KOPT-K1 (cell line): ENCODE data around the gene PHF14.

ENCODE experiments used
- H3K27ac ChIP-seq: fragments of 200-600 bp; sonication (generic); 2 replicates; pipeline ENCODE4 v1.5.1; 2016; ENCODE audit warnings: antibody characterized with exemption, mild to moderate bottlenecking, low read depth, low read length; ENCODE audit not compliant: poor library complexity, severe bottlenecking
- H3K36me3 ChIP-seq: fragments of 200-600 bp; sonication (generic); 2 replicates; pipeline ENCODE4 v1.5.1; 2017; ENCODE audit warnings: antibody characterized with exemption, mild to moderate bottlenecking, low read length, moderate library complexity; ENCODE audit not compliant: insufficient read depth
- H3K9me3 ChIP-seq: fragments of 200-600 bp; sonication (generic); 2 replicates; pipeline ENCODE4 v1.5.1; 2017; ENCODE audit warnings: antibody characterized with exemption, low read length, mild to moderate bottlenecking; ENCODE audit not compliant: insufficient read depth, poor library complexity, severe bottlenecking

Gene PHF14

GRCh38 chr7:11191574-11192220, 218.0 kb downstream of the PHF14 start:
- no peaks in the 10 kb centered on the region for H3K9me3 ChIP-seq
- H3K27ac ChIP-seq = no peak overlapping the region
- H3K36me3 ChIP-seq = no peaks in the 10 kb centered on the region

GRCh38 chr7:11192506-11192905, 218.8 kb downstream of the PHF14 start:
- H3K27ac ChIP-seq = no peak overlapping the region
- H3K36me3 ChIP-seq = no peaks in the 10 kb centered on the region
- H3K9me3 ChIP-seq = no peaks in the 10 kb centered on the region

GRCh38 chr7:11193131-11193867, 219.6 kb downstream of the PHF14 start:
- Histone ChIP-seq H3K36me3 (no peaks in the 10 kb centered on the region), H3K9me3 (no peaks in the 10 kb centered on the region), H3K27ac (no peak overlapping the region)

GRCh38 chr7:11193888-11194287, 220.2 kb downstream of the PHF14 start:
- Histone ChIP-seq H3K27ac (no peak overlapping the region), H3K9me3 (no peaks in the 10 kb centered on the region)

GRCh38 chr7:11194492-11194891, 220.8 kb downstream of the PHF14 start:
- no peak overlapping the region for H3K27ac ChIP-seq
- no peaks in the 10 kb centered on the region for H3K9me3 ChIP-seq
- no peaks in the 10 kb centered on the region for H3K36me3 ChIP-seq

More at GRCh38 chr7:11193888-11194287, 220.2 kb downstream of the PHF14 start:
- H3K36me3 ChIP-seq = no peaks in the 10 kb centered on the region

- Histone ChIP-seq H3K27ac (no peak overlapping the region), H3K9me3 (no peaks in the 10 kb centered on the region), H3K36me3 (no peaks in the 10 kb centered on the region)
Measured at GRCh38 chr7:11195502-11195901, 221.8 kb downstream of the PHF14 start.

GRCh38 chr7:11196143-11196542, 222.5 kb downstream of the PHF14 start:
- Histone ChIP-seq H3K27ac (no peak overlapping the region), H3K36me3 (no peaks in the 10 kb centered on the region), H3K9me3 (no peaks in the 10 kb centered on the region)

GRCh38 chr7:11203224-11203623, 229.6 kb downstream of the PHF14 start:
- H3K9me3 ChIP-seq = no peaks in the 10 kb centered on the region
- no peak overlapping the region for H3K27ac ChIP-seq
- H3K36me3 ChIP-seq = no peaks in the 10 kb centered on the region

GRCh38 chr7:11203683-11204082, 230.0 kb downstream of the PHF14 start:
- no peak overlapping the region for H3K27ac ChIP-seq

GRCh38 chr7:11206177-11206899, 232.7 kb downstream of the PHF14 start:
- H3K27ac ChIP-seq = no peak overlapping the region
- H3K36me3 ChIP-seq = no peaks in the 10 kb centered on the region
- no peaks in the 10 kb centered on the region for H3K9me3 ChIP-seq

More at GRCh38 chr7:11203683-11204082, 230.0 kb downstream of the PHF14 start:
- Histone ChIP-seq H3K36me3 (no peaks in the 10 kb centered on the region), H3K9me3 (no peaks in the 10 kb centered on the region)

GRCh38 chr7:11207565-11207964, 233.9 kb downstream of the PHF14 start:
- no peaks in the 10 kb centered on the region for H3K36me3 ChIP-seq
- H3K27ac ChIP-seq = no peak overlapping the region
- H3K9me3 ChIP-seq = no peaks in the 10 kb centered on the region

GRCh38 chr7:11208883-11209465, 235.3 kb downstream of the PHF14 start:
- no peaks in the 10 kb centered on the region for H3K9me3 ChIP-seq
- H3K27ac ChIP-seq = no peak overlapping the region
- no peaks in the 10 kb centered on the region for H3K36me3 ChIP-seq

- H3K9me3 ChIP-seq = no peaks in the 10 kb centered on the region
- no peak overlapping the region for H3K27ac ChIP-seq
- H3K36me3 ChIP-seq = no peaks in the 10 kb centered on the region
Measured at GRCh38 chr7:11210374-11210773, 236.7 kb downstream of the PHF14 start.

GRCh38 chr7:11212080-11212711, 238.5 kb downstream of the PHF14 start:
- H3K27ac ChIP-seq = no peak overlapping the region
- H3K9me3 ChIP-seq = no peaks in the 10 kb centered on the region
- H3K36me3 ChIP-seq = no peaks in the 10 kb centered on the region

GRCh38 chr7:11212816-11213215, 239.1 kb downstream of the PHF14 start:
- Histone ChIP-seq H3K27ac (no peak overlapping the region), H3K9me3 (no peaks in the 10 kb centered on the region), H3K36me3 (no peaks in the 10 kb centered on the region)
